Bone marrow (tissue), 2 donors: ENCODE data around the gene VCP.

ENCODE experiments used
- DNase-seq, 2 donors: peaks; one replicate each; lab custom pipeline; 2025; lab: John Stamatoyannopoulos, UW

Gene VCP

GRCh38 chr9:35014517-35014916 is 57.9 kb downstream of the VCP start:
- no peak for DNase-seq

- no peak for DNase-seq
These were observed 62.0 kb downstream of the VCP start for GRCh38 chr9:35010351-35010958.
